A673 (cell line): Measurements from ENCODE around the gene COL11A2. TPM values are rescaled to one million over a fixed set of nuclear protein-coding genes. Genes with fewer than 3 reads are reported as not detected.

Source experiments
- BruUV-seq: library from RNA; stranded (reverse); fragments of 400-500 nt; replicated peaks from 2 replicates; lab custom pipeline; 2021; lab: Mats Ljungman, UMichigan
- CTCF ChIA-PET: fragments of 300-600 bp; sonication (Branson Sonifier 250); formaldehyde crosslinking; loops from one replicate; lab custom pipeline; 2022; ENCODE audit warnings: antibody characterized with exemption; lab: Charles Lee
- POLR2A ChIA-PET: fragments of 300-600 bp; sonication (Branson Sonifier 250); formaldehyde crosslinking; loops from one replicate; lab custom pipeline; 2022; ENCODE audit warnings: antibody characterized with exemption; ENCODE audit not compliant: low non-redundant PET; lab: Charles Lee
- DNase-seq: peaks from one replicate; pipeline ENCODE4 v3.0.0-alpha.2; 2015; ENCODE audit warnings: low spot score
- H3K27ac ChIP-seq: fragments of 200-600 bp; sonication (generic); 2 replicates; pipeline ENCODE4 v1.5.1; 2016; ENCODE audit warnings: mixed run types, low read depth, mild to moderate bottlenecking, mixed read lengths, antibody characterized with exemption, low read length; ENCODE audit not compliant: poor library complexity, severe bottlenecking
- H3K27me3 ChIP-seq: fragments of 200-600 bp; sonication (generic); replicated peaks from 2 replicates; pipeline ENCODE4 v1.6.1; 2017; ENCODE audit warnings: mixed run types, low read depth, mild to moderate bottlenecking, mixed read lengths, antibody characterized with exemption, low read length; ENCODE audit not compliant: insufficient read depth, poor library complexity
- H3K36me3 ChIP-seq: fragments of 200-600 bp; sonication (generic); 2 replicates; pipeline ENCODE4 v1.6.1; 2016; ENCODE audit warnings: mixed run types, mild to moderate bottlenecking, mixed read lengths, antibody characterized with exemption, low read length; ENCODE audit not compliant: insufficient read depth, poor library complexity, severe bottlenecking
- H3K4me1 ChIP-seq: fragments of 200-600 bp; sonication (generic); 2 replicates; pipeline ENCODE4 v1.6.1; 2017; ENCODE audit warnings: mixed run types, mild to moderate bottlenecking, mixed read lengths, antibody characterized with exemption, low read length; ENCODE audit not compliant: insufficient read depth, poor library complexity, severe bottlenecking
- H3K4me3 ChIP-seq: fragments of 200-600 bp; sonication (generic); 2 replicates; pipeline ENCODE4 v1.5.1; 2016; ENCODE audit warnings: low read depth, mixed run types, mild to moderate bottlenecking, mixed read lengths, low read length; ENCODE audit not compliant: poor library complexity, severe bottlenecking
- H3K9me3 ChIP-seq: fragments of 200-600 bp; sonication (generic); 2 replicates; pipeline ENCODE4 v1.6.1; 2016; ENCODE audit warnings: mixed run types, low read depth, mild to moderate bottlenecking, mixed read lengths, antibody characterized with exemption, low read length; ENCODE audit not compliant: poor library complexity, severe bottlenecking
- CTCF ChIP-seq: fragments of 300-800, 200-600 bp; sonication (generic); conservative IDR thresholded peaks from 2 replicates; pipeline ENCODE4 v1.5.1; 2017; ENCODE audit warnings: low read depth, mild to moderate bottlenecking, antibody characterized with exemption, low read length, moderate library complexity, mixed read lengths
- EZH2 ChIP-seq: fragments of 200-600 bp; sonication (generic); IDR thresholded peaks from 2 replicates; pipeline ENCODE4 v1.6.1; 2017; ENCODE audit warnings: borderline replicate concordance, low read depth, mild to moderate bottlenecking, mixed read lengths, antibody characterized with exemption, low read length; ENCODE audit not compliant: poor library complexity, severe bottlenecking
- intact Hi-C: fragments of 100-400 bp; cut with micrococcal nuclease; formaldehyde crosslinking; loops from one replicate; pipeline ENCODE4 v1.10.0; 2022; ENCODE audit not compliant: unreplicated experiment
- total RNA-seq: library from RNA; stranded (reverse); gene quantifications from 2 replicates; pipeline ENCODE4 v1.2.3, GENCODE V29; 2021

COL11A2 gene
- total RNA-seq, 1 experiment from 2014 or later, result 1.6 TPM

- no TSS peak for BruUV-seq
- CTCF ChIA-PET, result no interaction called here
- peak; percentile 97 for DNase-seq
- H3K27me3 ChIP-seq, result no peaks in the 10 kb centered on the region
- no peaks in the 10 kb centered on the region for H3K9me3 ChIP-seq
- intact Hi-C loops, result loop anchor here (5.0 to 10.0 kb wide), 2 partner anchors 93 to 190 kb away; partner anchors contain the start of genes KIFC1 and RGL2
- H3K27ac ChIP-seq, result peak within 1 kb of the TSS; percentile 95
- H3K4me1 ChIP-seq, result peaks cover 44% of the 10 kb centered on the region
- POLR2A ChIA-PET, result no interaction called here
- H3K36me3 ChIP-seq, result peaks cover 28% of the 10 kb centered on the region
- peak within 1 kb of the TSS; percentile 93 for H3K4me3 ChIP-seq
- TF ChIP-seq CTCF (no peak), EZH2 (no peak)
Measured at GRCh38 chr6:33204415-33205190, 12.3 kb upstream of the COL11A2 start, which contains the start of gene HSD17B8. TSS of gene HSD17B8 (plus strand) at chr6:33204655. CDS start at chr6:33204669, 14 bp downstream.

- Histone ChIP-seq H3K4me3 (peak overlapping the region; percentile 93), H3K36me3 (peaks cover 24% of the 10 kb centered on the region), H3K4me1 (peaks cover 44% of the 10 kb centered on the region), H3K9me3 (no peaks in the 10 kb centered on the region), H3K27ac (peak overlapping the region; percentile 95), H3K27me3 (no peaks in the 10 kb centered on the region)
- TF ChIP-seq EZH2, result no peak
- TF ChIP-seq CTCF, result no peak
- ChIA-PET POLR2A (no interaction called here), CTCF (no interaction called here)
- intact Hi-C loops, result loop anchor here (5.0 to 10.0 kb wide), 2 partner anchors 93 to 191 kb away; partner anchors contain the start of genes KIFC1 and RGL2
- BruUV-seq, result no TSS peak
- DNase-seq, result no peak
Measured at GRCh38 chr6:33204165-33204414, 11.8 kb upstream of the COL11A2 start.

GRCh38 chr6:33203443-33204164 is 11.3 kb upstream of the COL11A2 start:
- POLR2A ChIA-PET, result no interaction called here
- peaks cover 44% of the 10 kb centered on the region for H3K4me1 ChIP-seq
- no peaks in the 10 kb centered on the region for H3K27me3 ChIP-seq
- BruUV-seq, result no TSS peak
- peaks cover 24% of the 10 kb centered on the region for H3K36me3 ChIP-seq
- peak overlapping the region; percentile 93 for H3K4me3 ChIP-seq
- DNase-seq, result no peak
- TF ChIP-seq CTCF, result no peak
- no peak for TF ChIP-seq EZH2
- CTCF ChIA-PET, result interaction anchor here (0.5 kb wide), 1 partner anchor 114 kb away, joined by 4 read pairs; no protein-coding TSS in a partner anchor
- no peaks in the 10 kb centered on the region for H3K9me3 ChIP-seq
- intact Hi-C loops, result loop anchor here (5.0 to 10.0 kb wide), 2 partner anchors 94 to 191 kb away; partner anchors contain the start of genes KIFC1 and RGL2
- H3K27ac ChIP-seq, result peak overlapping the region; percentile 95
